HG02970 (cell line): ENCODE data around the gene CHMP1A.

Source experiments
- ATAC-seq: cut with Tn5 transposase; IDR thresholded peaks from one replicate; pipeline ENCODE4 v1.9.1; 2021; ENCODE audit warnings: mild to moderate bottlenecking, moderate library complexity, moderate number of reproducible peaks; ENCODE audit not compliant: unreplicated experiment, low FRiP score

The CHMP1A gene

GRCh38 chr16:89607937-89608740 is 49.4 kb downstream of the CHMP1A start:
- ATAC-seq, result no peak

GRCh38 chr16:89607453-89607852 is 50.1 kb downstream of the CHMP1A start:
- ATAC-seq, result no peak

GRCh38 chr16:89606006-89606405 is 51.5 kb downstream of the CHMP1A start:
- no peak for ATAC-seq

GRCh38 chr16:89605186-89605970 is 52.1 kb downstream of the CHMP1A start:
- no peak for ATAC-seq

- no peak for ATAC-seq
These were observed 52.7 kb downstream of the CHMP1A start for GRCh38 chr16:89604764-89605163.

GRCh38 chr16:89602952-89603590 is 54.4 kb downstream of the CHMP1A start:
- ATAC-seq, result no peak

- no peak for ATAC-seq
These were observed 55.1 kb downstream of the CHMP1A start for GRCh38 chr16:89602273-89602951.

GRCh38 chr16:89601906-89602272 is 55.6 kb downstream of the CHMP1A start:
- no peak for ATAC-seq

- ATAC-seq, result no peak
These were observed 56.6 kb downstream of the CHMP1A start for GRCh38 chr16:89600956-89601355.

GRCh38 chr16:89600427-89600826 is 57.1 kb downstream of the CHMP1A start:
- ATAC-seq, result no peak

GRCh38 chr16:89599902-89600301 is 57.6 kb downstream of the CHMP1A start:
- no peak for ATAC-seq

- no peak for ATAC-seq
These were observed 58.1 kb downstream of the CHMP1A start for GRCh38 chr16:89599451-89599858.

GRCh38 chr16:89598199-89598598 is 59.3 kb downstream of the CHMP1A start:
- no peak for ATAC-seq

- ATAC-seq, result no peak
These were observed 60.4 kb downstream of the CHMP1A start for GRCh38 chr16:89596957-89597649.

- ATAC-seq, result no peak
These were observed 61.3 kb downstream of the CHMP1A start for GRCh38 chr16:89596061-89596689.

- ATAC-seq, result no peak
These were observed 62.0 kb downstream of the CHMP1A start for GRCh38 chr16:89595330-89596060.
